SJSA1 (cell line): Measurements from ENCODE around the gene MAPKAP1. TPM values are rescaled to one million over a fixed set of nuclear protein-coding genes. Genes with fewer than 3 reads are reported as not detected.
"Not testable (repeated sequence)": the region's sequence is repeated elsewhere in the genome, so short reads cannot be mapped to it uniquely, and the experiment has no call there.

Source experiments
- DNase-seq, 2 experiments: peaks; one replicate each; pipeline ENCODE4 v3.0.0-alpha.2; 2015 to 2020; ENCODE audit warnings: low spot score in 2 of 2, low read depth in 1 of 2
- H3K27ac ChIP-seq: fragments of 250-450 bp; sonication (Bioruptor Pico); 2 replicates; pipeline ENCODE4 v1.5.1; 2020; ENCODE audit warnings: mild to moderate bottlenecking, moderate library complexity
- H3K27me3 ChIP-seq: fragments of 250-450 bp; sonication (Bioruptor Pico); replicated peaks from 2 replicates; pipeline ENCODE4 v1.5.1; 2020; ENCODE audit warnings: mild to moderate bottlenecking, moderate library complexity
- H3K36me3 ChIP-seq: fragments of 250-450 bp; sonication (Bioruptor Pico); 2 replicates; pipeline ENCODE4 v1.5.1; 2020; ENCODE audit warnings: mild to moderate bottlenecking
- H3K4me1 ChIP-seq: fragments of 250-450 bp; sonication (Bioruptor Pico); replicated peaks from 2 replicates; pipeline ENCODE4 v1.6.1; 2021; ENCODE audit warnings: mild to moderate bottlenecking
- H3K4me3 ChIP-seq: fragments of 250-450 bp; sonication (Bioruptor Pico); 2 replicates; pipeline ENCODE4 v1.5.1; 2020; ENCODE audit warnings: mild to moderate bottlenecking
- H3K9me3 ChIP-seq: fragments of 250-450 bp; sonication (Bioruptor Pico); replicated peaks from 2 replicates; pipeline ENCODE4 v1.5.1; 2020; ENCODE audit warnings: mild to moderate bottlenecking
- total RNA-seq: library from RNA; depleted of rRNA; stranded (reverse); fragments of >200 nt; shearing (Covaris generic); gene quantifications from 2 replicates; pipeline ENCODE4 v1.2.3, GENCODE V29; 2014; rRNA removed

Gene MAPKAP1
- total RNA-seq, 1 experiment from 2014 or later, result 76.2 TPM

- Histone ChIP-seq H3K27me3 (no peaks in the 10 kb centered on the region), H3K4me1 (no peaks in the 10 kb centered on the region), H3K4me3 (no peak overlapping the region), H3K36me3 (no peaks in the 10 kb centered on the region), H3K27ac (no peak overlapping the region), H3K9me3 (no peaks in the 10 kb centered on the region)
- no peak for DNase-seq
Measured at GRCh38 chr9:125400725-125401716, 306.0 kb downstream of the MAPKAP1 start.

- not testable (repeated sequence) for H3K4me1 ChIP-seq, H3K27ac ChIP-seq, H3K4me3 ChIP-seq, DNase-seq, H3K27me3 ChIP-seq, H3K36me3 ChIP-seq, H3K9me3 ChIP-seq
Measured at GRCh38 chr9:125400232-125400631, 306.8 kb downstream of the MAPKAP1 start.

GRCh38 chr9:125399666-125400065 lies 307.3 kb downstream of the MAPKAP1 start:
- no peak overlapping the region for H3K4me3 ChIP-seq
- no peaks in the 10 kb centered on the region for H3K4me1 ChIP-seq
- H3K27me3 ChIP-seq, result no peaks in the 10 kb centered on the region
- no peaks in the 10 kb centered on the region for H3K36me3 ChIP-seq
- H3K9me3 ChIP-seq, result no peaks in the 10 kb centered on the region
- H3K27ac ChIP-seq, result no peak overlapping the region
- no peak for DNase-seq

- Histone ChIP-seq H3K27ac (no peak overlapping the region), H3K4me3 (no peak overlapping the region), H3K9me3 (no peaks in the 10 kb centered on the region), H3K36me3 (no peaks in the 10 kb centered on the region), H3K4me1 (no peaks in the 10 kb centered on the region), H3K27me3 (no peaks in the 10 kb centered on the region)
- no peak for DNase-seq
Measured at GRCh38 chr9:125399165-125399564, 307.8 kb downstream of the MAPKAP1 start.

GRCh38 chr9:125398243-125398642 lies 308.8 kb downstream of the MAPKAP1 start:
- Histone ChIP-seq H3K4me1 (no peaks in the 10 kb centered on the region), H3K4me3 (no peak overlapping the region), H3K27ac (no peak overlapping the region), H3K27me3 (no peaks in the 10 kb centered on the region), H3K36me3 (no peaks in the 10 kb centered on the region), H3K9me3 (no peaks in the 10 kb centered on the region)
- no peak for DNase-seq

GRCh38 chr9:125397736-125398135 lies 309.3 kb downstream of the MAPKAP1 start:
- Histone ChIP-seq H3K9me3 (no peaks in the 10 kb centered on the region), H3K27me3 (no peaks in the 10 kb centered on the region), H3K4me3 (no peak overlapping the region), H3K36me3 (no peaks in the 10 kb centered on the region), H3K4me1 (no peaks in the 10 kb centered on the region), H3K27ac (no peak overlapping the region)
- DNase-seq, result no peak

GRCh38 chr9:125396799-125397198 lies 310.2 kb downstream of the MAPKAP1 start:
- H3K36me3 ChIP-seq, result no peaks in the 10 kb centered on the region
- no peaks in the 10 kb centered on the region for H3K9me3 ChIP-seq
- DNase-seq, result no peak
- H3K4me3 ChIP-seq, result no peak overlapping the region
- H3K27ac ChIP-seq, result no peak overlapping the region
- no peaks in the 10 kb centered on the region for H3K4me1 ChIP-seq
- H3K27me3 ChIP-seq, result no peaks in the 10 kb centered on the region

GRCh38 chr9:125393426-125393825 lies 313.6 kb downstream of the MAPKAP1 start:
- no peak for DNase-seq
- Histone ChIP-seq H3K4me1 (no peaks in the 10 kb centered on the region), H3K4me3 (no peak overlapping the region), H3K9me3 (no peaks in the 10 kb centered on the region), H3K36me3 (no peaks in the 10 kb centered on the region), H3K27ac (no peak overlapping the region), H3K27me3 (no peaks in the 10 kb centered on the region)

- no peak overlapping the region for H3K27ac ChIP-seq
- H3K9me3 ChIP-seq, result no peaks in the 10 kb centered on the region
- no peaks in the 10 kb centered on the region for H3K27me3 ChIP-seq
- H3K4me3 ChIP-seq, result no peak overlapping the region
- H3K36me3 ChIP-seq, result no peaks in the 10 kb centered on the region
- no peak for DNase-seq
- H3K4me1 ChIP-seq, result no peaks in the 10 kb centered on the region
Measured at GRCh38 chr9:125391704-125392103, 315.3 kb downstream of the MAPKAP1 start.

- Histone ChIP-seq H3K27ac (no peak overlapping the region), H3K36me3 (no peaks in the 10 kb centered on the region), H3K27me3 (no peaks in the 10 kb centered on the region), H3K4me1 (no peaks in the 10 kb centered on the region), H3K9me3 (no peaks in the 10 kb centered on the region), H3K4me3 (no peak overlapping the region)
- DNase-seq, result no peak
Measured at GRCh38 chr9:125388978-125389377, 318.0 kb downstream of the MAPKAP1 start.

GRCh38 chr9:125387861-125388524 lies 319.0 kb downstream of the MAPKAP1 start:
- no peak overlapping the region for H3K27ac ChIP-seq
- DNase-seq, result no peak
- H3K27me3 ChIP-seq, result no peaks in the 10 kb centered on the region
- H3K9me3 ChIP-seq, result no peaks in the 10 kb centered on the region
- no peaks in the 10 kb centered on the region for H3K4me1 ChIP-seq
- no peak overlapping the region for H3K4me3 ChIP-seq
- H3K36me3 ChIP-seq, result no peaks in the 10 kb centered on the region

Other genes with a start within 250 kb of the MAPKAP1 start
- gene PBX3, start 40.2 kb upstream of the MAPKAP1 start, total RNA-seq, result 15.1 and 32.8 TPM in 2 replicates